HEK293 (cell line): ENCODE data around the gene GPR137C.

Experiments
- CTCF ChIA-PET: fragments of 350-600 bp; formaldehyde crosslinking; extraction: SDS; loops from one replicate; lab custom pipeline; 2021; ENCODE audit warnings: antibody characterized with exemption; lab: Yijun Ruan, JAX
- POLR2A ChIA-PET: fragments of 300-600 bp; formaldehyde crosslinking; extraction: SDS; loops from one replicate; lab custom pipeline; 2020; ENCODE audit warnings: antibody characterized with exemption, inconsistent platforms; lab: Yijun Ruan, JAX
- H3K27ac ChIP-seq: fragments of 200-500 bp; sonication (Bioruptor generic); 2 replicates; pipeline ENCODE4 v1.5.1; 2014; ENCODE audit warnings: low read depth, low read length, control low read depth, inconsistent platforms; ENCODE audit errors: extremely low read depth
- H3K36me3 ChIP-seq, 2 experiments: fragments of 200-500 bp in 1 of 2; sonication (Bioruptor generic) in 1 of 2; 1 replicate in 1 of 2; 2 replicates in 1 of 2; pipeline ENCODE4 v1.5.1; 2014 to 2017; ENCODE audit warnings: inconsistent platforms in 2 of 2, low read length in 2 of 2; ENCODE audit not compliant: control insufficient read depth in 2 of 2, insufficient read depth in 1 of 2
- H3K4me1 ChIP-seq: fragments of 200-500 bp; sonication (Bioruptor generic); 2 replicates; pipeline ENCODE4 v1.5.1; 2014; ENCODE audit warnings: mild to moderate bottlenecking, low read length, inconsistent platforms; ENCODE audit not compliant: control insufficient read depth, insufficient read depth
- H3K4me3 ChIP-seq: 2 replicates; pipeline ENCODE4 v1.5.1; 2011; ENCODE audit warnings: low read depth, mild to moderate bottlenecking, control low read depth, low read length, moderate library complexity
- H3K9me3 ChIP-seq: fragments of 200-500 bp; sonication (Bioruptor generic); 2 replicates; pipeline ENCODE4 v1.5.1; 2014; ENCODE audit warnings: low read depth, low read length, inconsistent platforms; ENCODE audit not compliant: control insufficient read depth, insufficient read depth
- ATF2 ChIP-seq: fragments of 450-650 bp; formaldehyde crosslinking; IDR thresholded peaks from 2 replicates; pipeline ENCODE4 v1.5.1; 2016; ENCODE audit warnings: missing biosample characterization, missing genetic modification characterization, low read depth
- BCL11A ChIP-seq: fragments of 450-650 bp; formaldehyde crosslinking; IDR thresholded peaks from 2 replicates; pipeline ENCODE4 v1.5.1; 2016; ENCODE audit warnings: low read depth, missing biosample characterization, missing genetic modification characterization
- HIC1 ChIP-seq: fragments of 450-650 bp; formaldehyde crosslinking; IDR thresholded peaks from 2 replicates; pipeline ENCODE4 v1.5.1; 2016; ENCODE audit warnings: missing biosample characterization, missing genetic modification characterization
- MZF1 ChIP-seq: fragments of 450-650 bp; formaldehyde crosslinking; IDR thresholded peaks from 2 replicates; pipeline ENCODE4 v1.5.1; 2017; ENCODE audit warnings: missing biosample characterization, missing genetic modification characterization, borderline replicate concordance
- PBX3 ChIP-seq: sonication (generic); formaldehyde crosslinking; IDR thresholded peaks from 2 replicates; pipeline ENCODE4 v1.8.1; 2022; ENCODE audit warnings: mild to moderate bottlenecking, moderate library complexity, missing genetic modification reagents
- PRDM1 ChIP-seq: fragments of 450-650 bp; formaldehyde crosslinking; IDR thresholded peaks from 2 replicates; pipeline ENCODE4; 2016; ENCODE audit warnings: missing biosample characterization, missing genetic modification characterization
- TSHZ1 ChIP-seq: fragments of 450-650 bp; formaldehyde crosslinking; IDR thresholded peaks from 2 replicates; pipeline ENCODE4 v1.5.1; 2016; ENCODE audit warnings: missing biosample characterization, missing genetic modification characterization, borderline replicate concordance
- ZBTB8A ChIP-seq: fragments of 450-650 bp; formaldehyde crosslinking; IDR thresholded peaks from 2 replicates; pipeline ENCODE4 v1.5.1; 2016; ENCODE audit warnings: missing biosample characterization, missing genetic modification characterization
- ZFHX2 ChIP-seq: fragments of 450-650 bp; formaldehyde crosslinking; conservative IDR thresholded peaks from 2 replicates; pipeline ENCODE4 v1.5.1; 2016; ENCODE audit warnings: missing biosample characterization, missing genetic modification characterization
- ZNF184 ChIP-seq: fragments of 450-650 bp; IDR thresholded peaks from 2 replicates; pipeline ENCODE4 v1.5.1; 2018; ENCODE audit warnings: missing biosample characterization, mild to moderate bottlenecking, missing genetic modification characterization
- ZNF404 ChIP-seq: fragments of 450-650 bp; formaldehyde crosslinking; IDR thresholded peaks from 2 replicates; pipeline ENCODE4 v1.5.1; 2017; ENCODE audit warnings: missing biosample characterization, missing genetic modification characterization
- ZNF48 ChIP-seq: fragments of 450-650 bp; formaldehyde crosslinking; IDR thresholded peaks from 2 replicates; pipeline ENCODE4 v1.5.1; 2016; ENCODE audit warnings: missing biosample characterization, missing genetic modification characterization
- ZNF501 ChIP-seq: fragments of 450-650 bp; formaldehyde crosslinking; IDR thresholded peaks from 2 replicates; pipeline ENCODE4 v1.5.1; 2016; ENCODE audit warnings: missing biosample characterization, missing genetic modification characterization
- ZNF548 ChIP-seq: fragments of 450-650 bp; formaldehyde crosslinking; IDR thresholded peaks from 2 replicates; pipeline ENCODE4 v1.5.1; 2016; ENCODE audit warnings: missing biosample characterization, missing genetic modification characterization
- ZNF580 ChIP-seq: fragments of 450-650 bp; formaldehyde crosslinking; IDR thresholded peaks from 2 replicates; pipeline ENCODE4 v1.5.1; 2016; ENCODE audit warnings: missing biosample characterization, missing genetic modification characterization
- ZNF585B ChIP-seq: fragments of 450-650 bp; formaldehyde crosslinking; IDR thresholded peaks from 2 replicates; pipeline ENCODE4 v1.5.1; 2016; ENCODE audit warnings: missing biosample characterization, missing genetic modification characterization
- ZNF645 ChIP-seq: fragments of 450-650 bp; formaldehyde crosslinking; IDR thresholded peaks from 2 replicates; pipeline ENCODE4; 2016; ENCODE audit warnings: missing biosample characterization, missing genetic modification characterization
- ZNF692 ChIP-seq: fragments of 450-650 bp; formaldehyde crosslinking; IDR thresholded peaks from 2 replicates; pipeline ENCODE4 v1.5.1; 2016; ENCODE audit warnings: missing biosample characterization, missing genetic modification characterization
- ZNF704 ChIP-seq: fragments of 450-650 bp; formaldehyde crosslinking; IDR thresholded peaks from 2 replicates; pipeline ENCODE4 v1.5.1; 2016; ENCODE audit warnings: missing biosample characterization, missing genetic modification characterization
- ZNF785 ChIP-seq: fragments of 450-650 bp; formaldehyde crosslinking; IDR thresholded peaks from 2 replicates; pipeline ENCODE4 v1.5.1; 2016; ENCODE audit warnings: missing biosample characterization, missing genetic modification characterization
- ZSCAN23 ChIP-seq: fragments of 450-650 bp; formaldehyde crosslinking; IDR thresholded peaks from 2 replicates; pipeline ENCODE4 v1.5.1; 2016; ENCODE audit warnings: missing biosample characterization, missing genetic modification characterization

The GPR137C gene

GRCh38 chr14:52599974-52600373 lies 47.3 kb downstream of the GPR137C start:
- Histone ChIP-seq H3K27ac (no peak overlapping the region), H3K4me1 (no peaks in the 10 kb centered on the region), H3K36me3 (no peaks in the 10 kb centered on the region), H3K9me3 (no peaks in the 10 kb centered on the region), H3K4me3 (no peak overlapping the region)
- TF ChIP-seq ZNF404 (no peak), ZNF548 (tag by site-specific recombination) (no peak), ZNF48 (tag by site-specific recombination) (no peak), ZFHX2 (tag by site-specific recombination) (no peak), ZSCAN23 (no peak), ZNF645 (tag by site-specific recombination) (no peak), ATF2 (tag by site-specific recombination) (no peak), ZBTB8A (tag by site-specific recombination) (no peak), HIC1 (tag by site-specific recombination) (no peak), BCL11A (tag by site-specific recombination) (no peak), ZNF184 (tag by site-specific recombination) (no peak)
- CTCF ChIA-PET, result interaction anchor here (0.7 kb wide), 1 partner anchor 1034 kb away, joined by 4 read pairs; no protein-coding TSS in a partner anchor
- POLR2A ChIA-PET, result no interaction called here

- no peaks in the 10 kb centered on the region for H3K4me1 ChIP-seq
- H3K36me3 ChIP-seq, result no peaks in the 10 kb centered on the region
- no peak overlapping the region for H3K4me3 ChIP-seq
- no peaks in the 10 kb centered on the region for H3K9me3 ChIP-seq
- H3K27ac ChIP-seq, result no peak overlapping the region
- ChIA-PET POLR2A (no interaction called here), CTCF (interaction anchor here (0.6 kb wide), 1 partner anchor 12 kb away, joined by 3 read pairs; no protein-coding TSS in a partner anchor)
- TF ChIP-seq ZNF501 (tag by site-specific recombination) (no peak), ZNF704 (no peak), ZNF580 (tag by site-specific recombination) (no peak), ZNF585B (tag by site-specific recombination) (no peak), PRDM1 (tag by site-specific recombination) (no peak), ZNF785 (tag by site-specific recombination) (no peak), ZNF184 (tag by site-specific recombination) (no peak), MZF1 (tag by site-specific recombination) (no peak), PBX3 (CRISPR knock-in tag) (no peak), ZNF692 (tag by site-specific recombination) (no peak), TSHZ1 (tag by site-specific recombination) (no peak)
Observed at GRCh38 chr14:52602131-52602530, 49.5 kb downstream of the GPR137C start.
